Body of pancreas (tissue), 4 donors: ENCODE measurements around the gene MEOX1. TPM values are rescaled to one million over a fixed set of nuclear protein-coding genes. Genes with fewer than 3 reads are reported as not detected.
"Not testable (repeated sequence)": the region's sequence is repeated elsewhere in the genome, so short reads cannot be mapped to it uniquely, and the experiment has no call there.

Experiments
- ATAC-seq: fragments of 150-250 bp; one replicate; pipeline ENCODE4 v1.9.1; 2016
- DNase-seq, 4 donors: peaks; one replicate each; pipeline ENCODE4 v3.0.0-alpha.2; 2019
- H3K27ac ChIP-seq, 4 donors: fragments of 200-600 bp; sonication (generic); 1 replicate in 3 of 4; 2 replicates in 1 of 4; pipeline versions ENCODE4 v1.5.1 to v1.6.1; 2016 to 2019; ENCODE audit warnings: mild to moderate bottlenecking in 1 of 4, mixed read lengths in 1 of 4, moderate library complexity in 1 of 4
- H3K27me3 ChIP-seq, 2 donors: fragments of 200-600 bp; sonication (generic); one replicate each; pipeline ENCODE4 v1.6.0; 2016; ENCODE audit warnings: mild to moderate bottlenecking in 1 of 2
- H3K36me3 ChIP-seq, 2 donors: fragments of 200-600 bp; sonication (generic); replicated peaks in 1 of 2; 2 replicates each; pipeline ENCODE4 v1.5.1; 2016; ENCODE audit warnings: low read depth in 2 of 2; ENCODE audit not compliant: insufficient read depth in 1 of 2
- H3K4me1 ChIP-seq: fragments of 200-600 bp; sonication (generic); one replicate; pipeline ENCODE4 v1.6.0; 2016
- H3K4me3 ChIP-seq, 2 donors: fragments of 200-600 bp; sonication (generic); 1 replicate in 1 of 2; 2 replicates in 1 of 2; pipeline ENCODE4 v1.5.1; 2016 to 2019
- H3K9me3 ChIP-seq, 3 donors: fragments of 200-600 bp; sonication (generic); 1 replicate in 2 of 3; 2 replicates in 1 of 3; pipeline ENCODE4 v1.5.1; 2016
- CTCF ChIP-seq, 7 experiments: fragments of 450-650 bp in 4 of 7; fragments of 200-600 bp in 3 of 7; sonication (generic) in 3 of 7; IDR thresholded peaks; one replicate each; pipeline ENCODE4 v1.5.1; 2016 to 2019; ENCODE audit warnings: antibody characterized with exemption in 7 of 7
- POLR2A ChIP-seq, 3 donors: fragments of 450-650 bp; IDR thresholded peaks; one replicate each; pipeline ENCODE4 v1.6.1; 2016; ENCODE audit warnings: antibody characterized with exemption in 3 of 3, mild to moderate bottlenecking in 2 of 3
- WGBS, 2 donors: methylation state at CpG; one replicate each; pipeline ENCODE4 v1.1.5; 2017; 5-methylcytosine and 5-hydroxymethylcytosine counted together
- intact Hi-C: fragments of 100-400 bp; cut with DNase I; formaldehyde crosslinking; loops from one replicate; pipeline ENCODE4 v1.15.1; 2023
- total RNA-seq, 2 donors: library from RNA; depleted of rRNA; stranded (reverse); fragments of >200 nt; gene quantifications; one replicate each; pipeline ENCODE4 v1.1.0, GENCODE V29; 2016

MEOX1 gene
- total RNA-seq, 2 donors from 2014 or later, result 0.52 to 2.3 TPM

DNA sequence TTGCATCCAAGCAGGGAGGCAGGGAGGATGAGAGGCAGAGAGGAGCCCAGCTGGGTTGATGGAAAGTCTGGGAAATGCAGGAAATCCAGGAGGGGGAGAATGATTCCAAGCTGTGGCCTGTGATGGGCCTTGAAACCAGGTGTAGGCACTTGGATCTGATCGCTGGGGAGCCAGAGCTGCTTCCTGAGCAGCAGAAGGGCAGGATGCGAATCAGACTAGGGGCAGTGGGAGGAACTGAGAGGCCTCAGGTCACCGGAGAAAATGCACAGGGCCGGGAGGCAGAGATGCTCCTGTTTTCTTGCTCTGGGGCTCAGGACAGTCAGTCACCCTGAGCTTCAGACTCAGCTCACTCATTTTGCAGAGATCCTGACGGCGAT lies 29.6 kb upstream of the MEOX1 start:
- no peak for ATAC-seq
- TF ChIP-seq POLR2A (IDR thresholded peaks at IDR 0.05) (no peak), CTCF (IDR thresholded peaks at IDR 0.05) (no peak)
- Histone ChIP-seq H3K4me1 (peaks cover 3% of the 10 kb centered on the region), H3K27ac (no peak overlapping the region), H3K4me3 (no peak overlapping the region), H3K9me3 (no peaks in the 10 kb centered on the region), H3K36me3 (no peaks in the 10 kb centered on the region), H3K27me3 (no peaks in the 10 kb centered on the region)
- DNase-seq, result no peak
- 63 to 72% methylated on average over 6 of the region's 6 CpGs for WGBS, 2 donors
- intact Hi-C loops, result no loop called here

GRCh38 chr17:43690624-43691316 lies 29.0 kb upstream of the MEOX1 start:
- 50 to 56% methylated on average over 3 to 8 of the region's 9 CpGs for WGBS, 2 donors
- Histone ChIP-seq H3K27me3 (no peaks in the 10 kb centered on the region), H3K27ac (no peak overlapping the region), H3K9me3 (no peaks in the 10 kb centered on the region), H3K4me3 (no peak overlapping the region), H3K4me1 (no peaks in the 10 kb centered on the region), H3K36me3 (no peaks in the 10 kb centered on the region)
- ATAC-seq (no peak), DNase-seq (no peak)
- no peak for TF ChIP-seq CTCF (IDR thresholded peaks at IDR 0.05)
- TF ChIP-seq POLR2A (IDR thresholded peaks at IDR 0.05), result no peak
- intact Hi-C loops, result no loop called here

GRCh38 chr17:43689814-43690213 lies 28.1 kb upstream of the MEOX1 start:
- intact Hi-C loops, result no loop called here
- no peaks in the 10 kb centered on the region for H3K36me3 ChIP-seq

GRCh38 chr17:43689131-43689530 lies 27.4 kb upstream of the MEOX1 start:
- no peaks in the 10 kb centered on the region for H3K27me3 ChIP-seq
- no peak overlapping the region for H3K4me3 ChIP-seq
- intact Hi-C loops, result no loop called here
- no peak for DNase-seq
- H3K4me1 ChIP-seq, result no peaks in the 10 kb centered on the region
- ATAC-seq, result no peak
- no peaks in the 10 kb centered on the region for H3K9me3 ChIP-seq
- H3K27ac ChIP-seq, result no peak overlapping the region
- TF ChIP-seq CTCF (IDR thresholded peaks at IDR 0.05) (no peak), POLR2A (IDR thresholded peaks at IDR 0.05) (no peak)
- no peaks in the 10 kb centered on the region for H3K36me3 ChIP-seq
- 77 to 80% methylated on average over 3 of the region's 3 CpGs for WGBS, 2 donors

More at GRCh38 chr17:43689814-43690213, 28.1 kb upstream of the MEOX1 start:
- TF ChIP-seq POLR2A (IDR thresholded peaks at IDR 0.05), result no peak
- TF ChIP-seq CTCF (IDR thresholded peaks at IDR 0.05), result no peak
- Histone ChIP-seq H3K4me1 (no peaks in the 10 kb centered on the region), H3K27ac (no peak overlapping the region), H3K4me3 (no peak overlapping the region), H3K9me3 (no peaks in the 10 kb centered on the region), H3K27me3 (no peaks in the 10 kb centered on the region)
- DNase-seq (no peak), ATAC-seq (no peak)
- 59 to 75% methylated on average over 6 of the region's 6 CpGs for WGBS, 2 donors

DNA sequence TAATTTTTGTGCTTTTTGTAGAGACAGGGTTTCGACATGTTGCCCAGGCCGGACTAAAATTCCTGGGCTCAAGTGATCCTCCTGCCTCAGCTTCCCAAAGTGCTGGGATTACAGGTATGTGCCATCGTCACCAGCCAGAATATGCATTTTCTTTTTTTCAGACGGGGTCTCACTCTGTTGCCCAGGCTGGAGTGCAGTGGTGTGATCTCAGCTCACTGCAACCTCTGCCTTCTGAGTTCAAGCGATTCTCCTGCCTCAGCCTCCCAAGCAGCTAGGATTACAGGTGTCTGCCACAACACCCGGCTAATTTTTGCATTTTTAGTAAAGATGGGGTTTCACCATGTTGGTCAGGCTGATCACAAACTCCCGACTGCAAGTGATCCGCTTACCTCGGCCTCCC lies 25.2 kb upstream of the MEOX1 start:
- 73 to 85% methylated on average over 9 of the region's 9 CpGs for WGBS, 2 donors
- H3K4me1 ChIP-seq, result not testable (repeated sequence)

More for the DNA sequence above, 25.2 kb upstream of the MEOX1 start:
- intact Hi-C loops, H3K27me3 ChIP-seq, H3K4me3 ChIP-seq, H3K9me3 ChIP-seq, DNase-seq, H3K36me3 ChIP-seq, ATAC-seq, H3K27ac ChIP-seq: not testable (repeated sequence)
